ENCODE measurements around the gene DYNLL1.

- TF ChIP-seq POLR2AphosphoS5 (IDR thresholded peaks at IDR 0.05; ENCODE audit: borderline replicate concordance, low read depth, low read length) (no peak), EZH2 (IDR thresholded peaks at IDR 0.05) (no peak)
These were observed 28.5 kb upstream of the DYNLL1 start for GRCh38 chr12:120467439-120467838.

Measured in SK-N-MC (cell line).